BE2C (cell line): Measurements from ENCODE around the gene CAMKMT.
A peak's percentile ranks its signal among the peaks of the same experiment; 100 is the strongest.

Source experiments
- DNase-seq: peaks from one replicate; pipeline ENCODE4 v3.0.0-alpha.2; 2020
- H3K27me3 ChIP-seq: fragments of 250-450 bp; sonication (Bioruptor Pico); 2 replicates; pipeline ENCODE4 v1.5.1; 2020; ENCODE audit warnings: mild to moderate bottlenecking
- H3K36me3 ChIP-seq: fragments of 250-450 bp; sonication (Bioruptor Pico); 2 replicates; pipeline ENCODE4 v1.5.1; 2020; ENCODE audit warnings: mild to moderate bottlenecking
- H3K4me1 ChIP-seq: fragments of 250-450 bp; sonication (Bioruptor Pico); 2 replicates; pipeline ENCODE4 v1.5.1; 2020
- H3K4me3 ChIP-seq: 2 replicates; pipeline ENCODE4 v1.5.1; 2011; ENCODE audit warnings: low read depth, low read length
- H3K9me3 ChIP-seq: fragments of 250-450 bp; sonication (Bioruptor Pico); 2 replicates; pipeline ENCODE4 v1.5.1; 2020
- CTCF ChIP-seq: IDR thresholded peaks from 2 replicates; pipeline ENCODE4 v1.5.1; 2012; ENCODE audit warnings: mild to moderate bottlenecking, low read depth, low read length

Gene CAMKMT

DNA sequence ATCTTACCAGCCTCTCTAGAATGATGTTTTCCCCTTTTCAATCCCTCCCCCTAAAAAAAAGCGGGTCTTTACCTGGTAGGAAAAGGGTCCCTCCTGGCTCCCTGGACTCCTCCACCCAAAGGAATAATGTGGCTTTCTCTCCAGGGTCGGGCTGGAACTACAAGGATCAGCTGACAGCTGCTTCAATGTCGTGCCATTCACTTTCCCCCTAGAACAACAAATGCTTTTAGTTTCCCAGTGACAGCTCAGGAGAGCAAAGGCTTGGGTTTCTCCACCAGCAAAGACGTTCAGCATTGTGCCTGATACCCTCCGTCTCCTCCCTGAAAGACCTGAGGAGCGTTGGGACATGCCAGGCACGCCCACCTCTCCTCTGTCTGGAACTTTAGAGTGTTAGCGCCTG is 405.9 kb downstream of the CAMKMT start:
- Histone ChIP-seq H3K36me3 (no peaks in the 10 kb centered on the region), H3K4me1 (peaks cover 27% of the 10 kb centered on the region), H3K4me3 (no peak overlapping the region), H3K9me3 (no peaks in the 10 kb centered on the region), H3K27me3 (no peaks in the 10 kb centered on the region)
- no peak for TF ChIP-seq CTCF
- DNase-seq: no peak

DNA sequence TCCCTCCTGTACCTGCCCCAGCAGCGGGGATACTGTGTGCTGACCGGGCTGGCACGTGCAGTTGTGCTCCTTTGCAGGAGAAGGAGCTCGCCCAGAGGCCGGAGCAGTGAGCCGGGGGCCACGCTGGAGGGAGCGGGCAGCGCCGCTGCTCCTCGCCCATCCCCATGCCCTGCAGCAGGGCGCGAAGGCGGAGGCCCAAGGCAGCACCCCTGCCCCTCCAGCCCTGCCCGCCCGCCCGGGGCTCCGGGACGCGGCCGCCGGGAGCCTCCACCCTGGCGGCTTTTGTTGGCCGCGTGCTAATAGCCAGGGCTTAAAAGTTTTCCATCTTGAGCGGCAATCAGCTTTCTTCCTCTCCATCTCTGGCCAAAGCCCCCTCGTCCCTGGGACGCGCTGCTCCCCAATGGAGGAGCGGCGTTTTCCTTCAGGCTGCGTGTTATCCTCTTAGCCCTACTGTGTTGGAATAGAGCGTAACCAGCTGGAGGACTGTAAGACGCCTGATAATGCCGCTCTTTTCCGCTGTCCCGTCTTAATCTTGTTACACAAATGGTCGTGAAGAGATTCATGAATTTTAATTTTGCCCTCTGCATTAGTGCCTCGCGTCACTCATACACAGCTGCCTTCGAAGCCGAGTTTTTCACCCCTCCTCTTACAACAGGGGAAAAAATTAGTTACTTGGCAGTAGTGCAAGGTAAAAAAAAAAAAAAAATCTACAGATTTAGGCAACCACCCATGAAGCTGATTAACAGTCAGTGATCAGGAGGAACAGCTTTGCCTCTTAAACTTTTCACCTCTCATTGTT is 406.9 kb downstream of the CAMKMT start:
- no peaks in the 10 kb centered on the region for H3K9me3 ChIP-seq
- TF ChIP-seq CTCF: no peak
- H3K27me3 ChIP-seq: no peaks in the 10 kb centered on the region
- no peaks in the 10 kb centered on the region for H3K36me3 ChIP-seq
- DNase-seq: no peak
- H3K4me1 ChIP-seq: peaks cover 35% of the 10 kb centered on the region
- no peak overlapping the region for H3K4me3 ChIP-seq

- no peak for TF ChIP-seq CTCF
- H3K4me3 ChIP-seq: no peak overlapping the region
- H3K27me3 ChIP-seq: no peaks in the 10 kb centered on the region
- no peaks in the 10 kb centered on the region for H3K36me3 ChIP-seq
- H3K9me3 ChIP-seq: no peaks in the 10 kb centered on the region
- peaks cover 41% of the 10 kb centered on the region for H3K4me1 ChIP-seq
- DNase-seq: no peak
Observed at GRCh38 chr2:44769349-44770011, 407.7 kb downstream of the CAMKMT start.

DNA sequence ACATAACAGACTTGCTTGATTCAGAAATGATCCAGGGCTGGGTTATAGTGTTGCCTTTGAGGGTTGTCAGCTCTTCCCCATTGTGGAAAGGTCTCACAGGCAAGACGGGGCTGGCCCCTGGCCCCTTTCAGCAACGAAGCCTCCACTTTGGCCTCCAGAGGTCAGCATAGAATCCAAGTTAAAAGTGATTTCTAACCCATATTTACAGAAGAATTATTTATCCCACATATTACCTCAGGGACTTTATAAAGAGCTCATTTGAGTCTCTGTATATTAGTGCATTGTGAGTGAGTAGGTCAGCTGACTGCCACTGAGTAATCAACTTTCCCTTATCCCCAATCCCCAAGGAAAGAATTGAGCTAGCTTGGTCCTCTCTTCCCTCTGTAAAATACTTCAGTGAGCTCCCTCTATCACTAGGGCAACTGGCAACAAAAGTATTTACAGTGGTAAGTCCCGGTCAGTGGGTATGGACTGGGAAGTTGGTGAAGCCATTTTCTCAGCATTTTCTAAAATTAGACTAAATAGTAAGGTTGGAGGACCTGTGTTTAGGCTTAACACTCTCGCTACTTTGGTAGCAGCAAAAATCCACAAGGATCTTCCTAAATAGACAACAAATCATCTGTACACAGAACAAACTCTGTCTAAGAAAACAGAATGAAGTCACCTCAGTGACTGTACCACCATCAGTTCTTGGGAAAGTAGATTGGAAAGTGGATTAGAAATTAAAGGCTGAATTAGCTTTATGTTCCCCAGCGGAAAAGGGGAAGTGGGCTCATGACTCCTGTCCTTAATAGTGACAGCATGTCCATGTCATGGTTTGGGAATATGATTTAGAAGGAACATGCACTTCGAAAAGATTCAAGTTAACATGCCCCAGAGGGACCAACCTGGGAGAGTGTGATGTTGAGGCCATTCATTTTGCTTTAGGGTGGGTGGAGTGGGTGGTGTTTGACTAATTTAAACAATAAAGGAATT is 408.8 kb downstream of the CAMKMT start:
- peaks cover 52% of the 10 kb centered on the region for H3K4me1 ChIP-seq
- no peak for DNase-seq
- H3K4me3 ChIP-seq: no peak overlapping the region
- H3K27me3 ChIP-seq: no peaks in the 10 kb centered on the region
- TF ChIP-seq CTCF: peak; percentile 42; the same call in 1 of the 2 replicates
- no peaks in the 10 kb centered on the region for H3K9me3 ChIP-seq
- no peaks in the 10 kb centered on the region for H3K36me3 ChIP-seq

GRCh38 chr2:44771522-44771921 is 409.8 kb downstream of the CAMKMT start:
- no peaks in the 10 kb centered on the region for H3K27me3 ChIP-seq
- no peak for TF ChIP-seq CTCF

More at GRCh38 chr2:44771522-44771921, 409.8 kb downstream of the CAMKMT start:
- Histone ChIP-seq H3K9me3 (no peaks in the 10 kb centered on the region), H3K4me3 (no peak overlapping the region), H3K36me3 (no peaks in the 10 kb centered on the region), H3K4me1 (peaks cover 57% of the 10 kb centered on the region)
- DNase-seq: no peak
